Activated T-cell treated with anti-CD3 and anti-CD28 coated beads, Interleukin-2, amount 50 U/mL, for 24 hours (primary cell): Measurements from ENCODE around the gene BNC2.

Source experiments
- DNase-seq: peaks from one replicate; pipeline ENCODE4 v3.0.0-alpha.2; 2020
- H3K27ac Mint-ChIP-seq: 2 replicates; pipeline ENCODE4 v1.8.0; 2020; ENCODE audit warnings: mild to moderate bottlenecking, mixed read lengths
- H3K27me3 Mint-ChIP-seq: 2 replicates; pipeline ENCODE4 v1.8.0; 2020; ENCODE audit warnings: mixed read lengths
- H3K36me3 Mint-ChIP-seq: 2 replicates; pipeline ENCODE4 v1.8.0; 2020; ENCODE audit warnings: low read depth, mixed read lengths
- H3K4me1 Mint-ChIP-seq: 2 replicates; pipeline ENCODE4 v1.8.0; 2020; ENCODE audit warnings: low read depth, mixed read lengths
- H3K4me3 Mint-ChIP-seq: 2 replicates; pipeline ENCODE4 v1.8.0; 2020; ENCODE audit warnings: mild to moderate bottlenecking, moderate library complexity, mixed read lengths
- H3K9me3 Mint-ChIP-seq: 2 replicates; pipeline ENCODE4 v1.8.0; 2020; ENCODE audit warnings: mixed read lengths

The BNC2 gene

DNA sequence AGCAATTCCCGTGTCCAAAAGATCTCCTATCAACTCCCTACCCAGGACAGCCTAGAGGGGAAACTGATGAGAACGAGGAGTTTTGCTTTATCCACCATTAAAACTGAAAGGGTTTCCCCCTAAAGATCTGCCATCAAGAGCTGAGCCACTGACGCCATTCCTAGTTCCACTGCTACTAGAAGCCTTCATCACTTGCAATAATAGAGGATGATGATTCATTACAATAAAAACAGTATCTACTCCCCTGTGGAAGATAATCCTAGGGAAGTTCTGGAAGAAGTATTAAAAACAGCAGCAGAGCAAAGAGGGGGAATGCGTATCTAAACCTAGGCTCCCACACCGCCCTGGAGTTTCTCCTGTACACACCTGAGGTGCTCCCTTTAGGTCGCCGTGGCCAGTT lies 394.5 kb downstream of the BNC2 start:
- H3K27me3 Mint-ChIP-seq = no peaks in the 10 kb centered on the region
- DNase-seq = no peak
- no peak overlapping the region for H3K4me3 Mint-ChIP-seq
- H3K4me1 Mint-ChIP-seq = no peaks in the 10 kb centered on the region
- H3K27ac Mint-ChIP-seq = no peak overlapping the region
- peaks cover 5% of the 10 kb centered on the region for H3K9me3 Mint-ChIP-seq
- no peaks in the 10 kb centered on the region for H3K36me3 Mint-ChIP-seq

DNA sequence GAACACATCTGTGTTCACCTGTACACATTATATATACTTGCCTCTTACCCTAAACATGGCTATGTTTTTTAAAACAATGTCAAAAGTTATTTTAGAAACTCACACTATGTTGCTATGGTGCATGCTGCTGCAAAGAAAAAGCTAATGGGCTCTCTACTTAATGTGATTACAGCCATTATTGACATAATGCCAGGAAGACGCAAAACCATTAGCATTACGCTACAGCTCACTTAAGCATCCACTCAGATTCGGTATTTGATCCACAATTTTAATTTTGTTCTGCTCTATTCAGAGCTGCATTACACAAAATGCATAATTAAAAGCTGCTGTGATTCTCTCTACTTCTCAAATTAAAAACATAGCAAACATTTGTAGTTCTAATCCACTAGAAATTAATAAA lies 395.2 kb downstream of the BNC2 start:
- Mint-ChIP-seq H3K27ac (no peak overlapping the region), H3K27me3 (no peaks in the 10 kb centered on the region), H3K9me3 (peaks cover 7% of the 10 kb centered on the region), H3K4me3 (no peak overlapping the region), H3K4me1 (no peaks in the 10 kb centered on the region), H3K36me3 (no peaks in the 10 kb centered on the region)
- DNase-seq = no peak

DNA sequence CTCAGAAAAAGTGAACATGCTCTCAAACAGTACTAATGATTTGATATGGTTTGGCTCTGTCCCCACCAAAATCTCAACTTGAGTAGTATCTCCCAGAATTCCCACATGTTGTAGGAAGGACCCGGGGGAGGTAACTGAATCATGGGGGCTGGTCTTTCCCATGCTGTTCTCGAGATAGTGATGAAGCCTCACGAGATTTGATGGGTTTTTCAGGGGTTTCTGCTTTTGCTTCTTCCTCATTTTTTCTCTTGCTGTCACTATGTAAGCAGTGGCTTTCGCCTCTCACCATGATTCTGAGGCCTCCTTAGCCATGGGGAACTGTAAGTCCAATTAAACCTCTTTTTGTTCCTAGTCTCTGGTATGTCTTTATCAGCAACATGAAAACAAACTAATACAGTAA lies 401.3 kb downstream of the BNC2 start:
- no peak for DNase-seq
- H3K4me1 Mint-ChIP-seq = no peaks in the 10 kb centered on the region
- H3K27ac Mint-ChIP-seq = no peak overlapping the region
- H3K27me3 Mint-ChIP-seq = no peaks in the 10 kb centered on the region
- H3K36me3 Mint-ChIP-seq = no peaks in the 10 kb centered on the region
- H3K9me3 Mint-ChIP-seq = peaks cover 13% of the 10 kb centered on the region
- H3K4me3 Mint-ChIP-seq = no peak overlapping the region

DNA sequence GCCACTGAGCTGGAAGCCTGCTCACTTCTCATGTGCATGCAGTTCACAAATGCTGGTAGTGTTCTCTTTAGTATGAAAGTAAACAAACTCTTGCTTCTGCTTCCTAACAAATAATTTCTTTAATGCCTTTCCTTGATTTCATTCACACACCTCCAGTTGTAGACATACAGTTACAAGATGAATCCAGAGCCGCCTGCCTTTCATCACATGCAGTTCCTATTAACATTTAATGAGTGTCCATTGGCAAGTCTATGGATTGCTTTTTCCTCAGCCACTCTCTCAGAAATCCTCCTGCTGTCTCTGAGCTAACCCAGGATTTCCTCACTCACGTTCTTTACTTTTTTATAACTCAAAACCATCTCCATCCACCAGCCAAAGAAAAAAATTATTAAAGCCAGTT lies 408.6 kb downstream of the BNC2 start:
- Mint-ChIP-seq H3K9me3 (no peaks in the 10 kb centered on the region), H3K27me3 (no peaks in the 10 kb centered on the region), H3K36me3 (no peaks in the 10 kb centered on the region), H3K27ac (no peak overlapping the region), H3K4me1 (no peaks in the 10 kb centered on the region), H3K4me3 (no peak overlapping the region)
- DNase-seq = no peak

DNA sequence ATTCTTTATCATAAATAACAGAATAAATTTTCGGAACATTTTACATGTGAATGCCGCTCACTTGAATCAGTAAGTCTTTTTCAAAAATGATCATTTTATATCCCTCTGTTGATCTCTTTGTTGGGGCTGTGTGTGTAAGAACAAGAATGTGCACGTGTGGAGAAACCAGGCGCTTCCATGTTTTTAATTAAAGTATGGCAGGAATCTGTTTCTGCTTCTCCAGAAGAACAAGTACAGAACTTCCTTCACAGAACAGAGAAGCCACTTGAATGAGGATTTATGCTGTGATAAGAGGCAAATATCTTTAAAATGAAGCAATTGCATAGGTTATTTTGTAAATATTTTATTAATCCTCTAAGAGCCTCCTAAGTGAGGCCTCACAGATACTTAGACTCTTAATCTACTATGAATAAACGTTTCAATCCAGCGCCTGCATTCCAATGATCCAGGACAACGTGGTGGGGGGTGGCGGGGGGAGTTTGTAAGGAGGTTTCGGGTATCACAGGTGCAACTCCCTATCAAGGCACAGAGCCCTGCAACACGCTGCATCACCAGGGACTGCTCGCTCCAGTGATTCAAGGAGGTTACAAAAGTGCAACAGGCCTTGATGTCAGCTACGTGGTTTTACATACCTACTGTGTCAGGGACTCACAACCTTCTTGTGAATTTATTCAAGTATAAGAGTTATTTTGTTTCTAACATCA lies 409.2 kb downstream of the BNC2 start:
- no peak overlapping the region for H3K4me3 Mint-ChIP-seq
- no peaks in the 10 kb centered on the region for H3K36me3 Mint-ChIP-seq
- no peaks in the 10 kb centered on the region for H3K4me1 Mint-ChIP-seq
- DNase-seq = no peak
- H3K27ac Mint-ChIP-seq = no peak overlapping the region
- no peaks in the 10 kb centered on the region for H3K9me3 Mint-ChIP-seq
- no peaks in the 10 kb centered on the region for H3K27me3 Mint-ChIP-seq

DNA sequence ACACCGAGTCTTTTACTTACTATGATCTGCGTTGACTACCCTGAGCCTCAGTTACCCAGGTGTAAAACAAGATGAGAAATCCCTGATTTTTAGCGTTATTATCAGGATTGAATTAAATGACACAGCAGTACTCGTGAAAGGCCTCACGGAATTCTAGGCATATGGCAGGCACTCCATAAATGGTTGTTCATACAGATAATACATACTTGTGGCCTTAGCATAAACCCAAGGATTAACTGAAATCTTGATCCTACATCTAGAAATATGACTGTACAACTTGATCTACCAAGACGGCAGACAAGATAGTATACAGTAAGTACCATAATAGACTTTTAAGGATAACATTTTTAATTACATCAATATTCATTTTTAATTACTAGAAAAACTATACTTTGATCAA lies 409.8 kb downstream of the BNC2 start:
- no peak overlapping the region for H3K4me3 Mint-ChIP-seq
- H3K27me3 Mint-ChIP-seq = no peaks in the 10 kb centered on the region
- H3K27ac Mint-ChIP-seq = no peak overlapping the region
- no peaks in the 10 kb centered on the region for H3K36me3 Mint-ChIP-seq
- DNase-seq = no peak
- no peaks in the 10 kb centered on the region for H3K9me3 Mint-ChIP-seq
- no peaks in the 10 kb centered on the region for H3K4me1 Mint-ChIP-seq

DNA sequence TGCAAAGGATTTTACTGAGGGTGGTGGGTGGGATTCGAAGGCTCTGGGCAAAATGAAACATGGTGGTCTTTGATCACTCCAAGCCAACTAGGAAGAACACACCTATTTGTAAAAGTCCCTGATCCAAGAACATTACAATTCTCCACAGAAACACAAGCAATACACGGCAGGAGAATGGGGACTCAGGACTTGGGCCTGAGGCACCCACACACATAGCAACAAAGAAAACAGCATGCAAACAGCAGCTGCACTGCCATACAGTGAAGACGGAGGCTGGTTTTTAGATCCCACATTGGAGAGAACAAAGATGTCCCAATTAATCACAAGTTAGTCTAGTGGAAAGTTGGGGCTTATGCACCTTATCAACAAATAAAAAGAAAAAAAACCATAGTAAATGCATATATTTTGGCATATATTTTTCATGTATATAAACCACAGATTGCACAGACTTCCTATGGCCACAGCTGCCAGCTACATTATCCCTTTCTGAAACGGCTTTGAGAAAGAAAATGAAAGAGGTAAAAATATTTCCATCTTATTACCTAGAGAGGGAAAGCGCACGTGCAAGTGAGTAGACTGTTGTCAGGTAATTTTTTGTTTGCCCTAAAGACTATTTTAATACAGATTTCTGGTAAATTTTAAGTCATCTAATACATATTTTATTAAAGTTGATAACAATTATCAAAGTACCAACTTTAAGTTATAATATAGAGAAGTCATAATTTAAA lies 410.9 kb downstream of the BNC2 start:
- no peak for DNase-seq
- no peak overlapping the region for H3K27ac Mint-ChIP-seq
- no peaks in the 10 kb centered on the region for H3K4me1 Mint-ChIP-seq
- no peaks in the 10 kb centered on the region for H3K9me3 Mint-ChIP-seq
- no peaks in the 10 kb centered on the region for H3K36me3 Mint-ChIP-seq
- no peak overlapping the region for H3K4me3 Mint-ChIP-seq
- no peaks in the 10 kb centered on the region for H3K27me3 Mint-ChIP-seq

DNA sequence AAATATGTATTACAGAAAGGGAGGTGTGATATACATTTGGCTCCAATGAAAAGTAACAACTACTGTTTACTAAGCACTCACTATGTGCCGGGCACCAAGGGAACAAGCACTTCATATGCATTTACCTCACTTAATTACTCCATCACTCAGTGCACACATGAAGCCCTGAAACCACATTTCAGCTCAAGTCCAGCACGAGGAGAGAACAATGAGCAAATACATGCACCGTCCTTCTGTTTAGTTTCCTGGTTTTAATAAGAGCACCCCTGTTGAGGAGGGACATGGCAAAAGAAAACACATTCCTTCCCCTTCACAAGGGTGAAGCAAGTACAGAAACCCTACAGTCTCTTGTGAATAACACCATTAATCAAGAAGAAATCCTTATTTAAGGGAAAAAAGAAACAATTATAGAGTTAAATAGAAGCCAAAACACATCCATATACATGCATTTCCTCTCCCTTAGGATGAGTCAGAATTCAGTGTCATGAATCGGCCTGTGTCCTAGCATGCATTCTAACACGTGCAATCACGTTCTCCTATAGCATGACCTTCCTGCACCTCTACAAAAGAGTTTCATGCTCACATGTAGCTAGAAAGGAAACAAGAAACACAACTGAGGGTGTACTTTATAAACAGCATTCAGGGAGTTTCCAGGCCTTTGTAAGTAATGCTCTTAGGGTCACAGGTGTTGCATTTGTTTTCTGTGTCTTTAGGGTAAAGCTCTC lies 411.6 kb downstream of the BNC2 start:
- H3K4me1 Mint-ChIP-seq = no peaks in the 10 kb centered on the region
- H3K27ac Mint-ChIP-seq = no peak overlapping the region
- no peaks in the 10 kb centered on the region for H3K36me3 Mint-ChIP-seq
- DNase-seq = no peak
- no peaks in the 10 kb centered on the region for H3K27me3 Mint-ChIP-seq
- H3K9me3 Mint-ChIP-seq = no peaks in the 10 kb centered on the region
- no peak overlapping the region for H3K4me3 Mint-ChIP-seq

DNA sequence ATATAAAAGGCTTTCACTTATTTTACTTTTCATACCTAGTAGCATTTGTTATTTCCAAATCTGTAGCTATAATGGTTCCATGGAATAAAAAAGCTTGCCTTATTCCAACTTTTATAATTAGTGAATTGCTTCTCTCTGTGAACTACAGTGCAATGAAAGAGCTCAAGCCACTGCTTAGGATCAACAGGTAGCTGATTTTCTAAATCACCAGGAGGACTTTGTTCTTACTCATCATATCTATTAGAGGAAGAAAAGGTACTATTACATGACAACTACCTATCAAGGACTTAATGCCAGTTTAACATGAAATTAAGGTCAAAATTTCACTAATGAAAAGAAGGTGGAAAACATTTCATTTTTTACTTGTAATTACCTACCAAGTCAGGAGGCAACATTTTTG lies 414.6 kb downstream of the BNC2 start:
- Mint-ChIP-seq H3K4me1 (no peaks in the 10 kb centered on the region), H3K4me3 (no peak overlapping the region), H3K9me3 (no peaks in the 10 kb centered on the region), H3K27ac (no peak overlapping the region), H3K36me3 (no peaks in the 10 kb centered on the region), H3K27me3 (no peaks in the 10 kb centered on the region)
- DNase-seq = no peak

DNA sequence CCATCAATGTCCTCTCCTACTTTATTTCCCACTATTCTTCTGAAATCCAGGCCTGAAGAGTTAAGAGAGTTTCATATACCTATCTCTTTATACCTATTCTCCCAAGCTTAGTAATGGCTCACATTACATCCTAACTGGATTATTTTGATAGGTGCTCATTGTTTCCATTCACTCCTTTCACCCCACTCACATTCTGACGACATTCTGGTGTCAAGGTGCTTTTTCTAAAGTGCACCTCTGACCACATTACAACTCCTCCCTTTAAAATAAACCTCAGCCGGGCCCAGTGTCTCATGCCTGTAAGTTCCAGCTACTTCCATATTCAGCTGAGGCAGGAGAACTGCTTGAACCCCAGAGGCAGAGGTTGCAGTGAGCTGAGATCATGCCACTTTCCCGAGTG lies 417.1 kb downstream of the BNC2 start:
- H3K9me3 Mint-ChIP-seq = no peaks in the 10 kb centered on the region
- no peaks in the 10 kb centered on the region for H3K36me3 Mint-ChIP-seq
- no peak overlapping the region for H3K27ac Mint-ChIP-seq
- no peaks in the 10 kb centered on the region for H3K27me3 Mint-ChIP-seq
- no peaks in the 10 kb centered on the region for H3K4me1 Mint-ChIP-seq
- DNase-seq = no peak
- H3K4me3 Mint-ChIP-seq = no peak overlapping the region

DNA sequence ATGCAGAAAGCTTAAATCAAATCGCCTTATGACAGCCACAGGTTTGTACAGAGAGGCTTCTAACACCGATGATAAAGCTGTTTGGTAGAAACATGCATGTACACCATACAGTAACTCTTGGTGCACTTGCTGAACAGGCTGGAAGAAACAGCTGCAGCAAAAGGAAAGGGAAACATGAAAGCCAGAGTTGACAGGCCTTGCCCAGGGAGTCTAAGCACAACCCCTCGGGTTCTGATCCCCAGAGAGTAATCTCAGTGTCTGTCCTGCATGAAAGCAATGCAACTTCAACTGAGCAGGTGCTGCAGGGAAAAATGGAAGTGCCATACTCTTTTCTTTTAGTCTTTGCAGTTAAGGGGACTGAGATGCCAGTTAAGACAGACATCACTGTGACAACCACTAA lies 419.9 kb downstream of the BNC2 start:
- Mint-ChIP-seq H3K9me3 (no peaks in the 10 kb centered on the region), H3K27me3 (no peaks in the 10 kb centered on the region), H3K27ac (no peak overlapping the region), H3K36me3 (no peaks in the 10 kb centered on the region), H3K4me1 (no peaks in the 10 kb centered on the region), H3K4me3 (no peak overlapping the region)
- no peak for DNase-seq

DNA sequence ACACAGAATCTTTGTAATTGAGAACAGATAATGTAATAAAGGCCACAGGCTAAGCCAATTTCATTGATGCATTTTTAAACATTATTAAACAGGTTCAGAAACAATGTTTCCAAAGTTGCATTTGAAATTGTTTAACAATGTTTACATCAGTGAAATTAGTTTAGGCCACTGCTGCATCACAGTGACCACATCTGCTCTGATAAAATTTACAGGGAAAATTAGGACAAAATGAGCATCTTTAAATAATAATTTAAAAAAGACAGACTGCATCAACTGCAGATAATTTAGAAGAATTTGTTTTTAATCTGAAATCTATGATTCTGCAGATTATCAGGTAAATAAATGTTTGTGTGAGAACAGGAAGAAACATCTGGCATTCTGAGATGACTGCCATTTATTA lies 420.4 kb downstream of the BNC2 start:
- Mint-ChIP-seq H3K9me3 (no peaks in the 10 kb centered on the region), H3K27ac (no peak overlapping the region), H3K4me3 (no peak overlapping the region), H3K36me3 (no peaks in the 10 kb centered on the region), H3K4me1 (no peaks in the 10 kb centered on the region), H3K27me3 (no peaks in the 10 kb centered on the region)
- DNase-seq = no peak

DNA sequence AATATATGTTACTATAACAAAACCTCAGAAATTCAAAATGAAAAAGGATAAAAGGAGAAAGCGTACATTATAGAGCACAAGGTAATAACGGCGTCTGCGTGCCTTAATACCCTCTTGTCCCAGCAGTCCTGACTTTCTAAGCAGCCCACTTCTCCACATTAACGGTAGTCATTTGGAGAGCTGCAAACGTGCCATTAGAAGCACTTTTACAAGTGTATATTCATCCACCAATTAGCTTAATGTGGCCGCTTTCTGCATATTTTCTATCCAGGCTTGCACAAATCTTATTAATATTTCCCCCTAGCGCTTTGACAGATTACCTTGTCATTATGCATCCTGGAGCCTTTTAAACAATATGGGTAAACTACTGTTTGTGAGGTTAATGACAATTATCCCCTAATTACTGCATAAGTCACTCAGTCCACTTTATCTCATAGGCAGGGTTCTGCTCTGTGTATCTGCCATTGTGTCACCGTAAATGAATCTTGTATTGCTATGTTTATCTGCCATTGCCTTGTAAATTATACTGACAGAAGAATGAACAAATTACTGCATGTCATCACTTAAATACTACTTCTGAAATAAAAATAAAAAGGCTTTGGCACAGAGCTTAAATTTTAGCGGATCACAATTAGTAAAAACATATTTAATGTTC lies 421.3 kb downstream of the BNC2 start:
- no peak overlapping the region for H3K27ac Mint-ChIP-seq
- H3K4me3 Mint-ChIP-seq = no peak overlapping the region
- H3K9me3 Mint-ChIP-seq = no peaks in the 10 kb centered on the region
- no peaks in the 10 kb centered on the region for H3K4me1 Mint-ChIP-seq
- H3K27me3 Mint-ChIP-seq = no peaks in the 10 kb centered on the region
- DNase-seq = no peak
- H3K36me3 Mint-ChIP-seq = no peaks in the 10 kb centered on the region

DNA sequence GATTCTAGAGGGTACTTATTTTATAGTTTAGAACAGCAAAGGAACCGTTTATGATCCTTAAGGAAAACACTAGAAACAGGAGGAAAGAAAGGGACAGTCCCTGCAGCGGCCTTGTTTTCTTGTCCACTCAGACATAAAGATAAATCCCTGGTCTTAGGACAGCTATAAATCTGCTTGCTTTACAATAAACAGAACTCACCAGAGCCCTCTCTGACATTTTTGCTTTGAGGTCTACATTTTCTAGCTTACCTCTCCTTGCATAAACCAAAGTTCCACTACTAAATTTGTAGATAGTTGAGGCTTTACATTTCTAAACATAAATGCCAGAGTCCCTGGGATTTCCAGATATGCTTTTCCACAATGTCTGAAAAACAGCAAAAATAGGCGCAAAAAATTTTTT lies 422.5 kb downstream of the BNC2 start:
- no peaks in the 10 kb centered on the region for H3K9me3 Mint-ChIP-seq
- no peaks in the 10 kb centered on the region for H3K4me1 Mint-ChIP-seq
- DNase-seq = no peak
- H3K27me3 Mint-ChIP-seq = no peaks in the 10 kb centered on the region
- no peaks in the 10 kb centered on the region for H3K36me3 Mint-ChIP-seq
- no peak overlapping the region for H3K4me3 Mint-ChIP-seq
- H3K27ac Mint-ChIP-seq = no peak overlapping the region

DNA sequence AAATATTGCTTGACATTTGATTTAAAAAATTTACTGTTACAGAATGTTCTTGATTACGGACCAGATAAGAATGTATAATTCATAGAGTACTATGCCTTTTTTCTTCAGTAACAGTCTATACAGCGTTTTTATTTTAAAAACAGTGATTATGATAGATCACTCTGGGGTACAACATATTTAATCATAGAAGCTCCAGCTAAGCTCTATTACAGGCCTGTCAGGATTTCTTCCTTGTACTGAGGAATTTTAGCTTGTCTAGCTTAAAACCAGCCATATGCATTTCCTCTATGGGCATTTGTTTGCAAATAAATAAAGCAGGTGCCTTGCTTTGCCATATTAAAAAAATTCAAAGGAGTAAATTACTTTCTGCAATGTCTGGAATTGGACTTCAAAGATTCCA lies 423.8 kb downstream of the BNC2 start:
- Mint-ChIP-seq H3K27ac (no peak overlapping the region), H3K9me3 (no peaks in the 10 kb centered on the region)

More for the DNA sequence above, 423.8 kb downstream of the BNC2 start:
- Mint-ChIP-seq H3K4me1 (no peaks in the 10 kb centered on the region), H3K36me3 (no peaks in the 10 kb centered on the region), H3K27me3 (no peaks in the 10 kb centered on the region), H3K4me3 (no peak overlapping the region)
- no peak for DNase-seq
